ENCODE measurements around the gene GPRC6A.

The GPRC6A gene

GRCh38 chr6:116872771-116873170, 43.9 kb upstream of the GPRC6A start:
- Histone ChIP-seq H3K4me3 (no peak overlapping the region), H3K27me3 (peaks cover 2 to 20% of the 10 kb centered on the region in 2 donors)
- intact Hi-C loops (cut with DNase I; ENCODE audit: low total_unique reads) = no loop called here

DNA sequence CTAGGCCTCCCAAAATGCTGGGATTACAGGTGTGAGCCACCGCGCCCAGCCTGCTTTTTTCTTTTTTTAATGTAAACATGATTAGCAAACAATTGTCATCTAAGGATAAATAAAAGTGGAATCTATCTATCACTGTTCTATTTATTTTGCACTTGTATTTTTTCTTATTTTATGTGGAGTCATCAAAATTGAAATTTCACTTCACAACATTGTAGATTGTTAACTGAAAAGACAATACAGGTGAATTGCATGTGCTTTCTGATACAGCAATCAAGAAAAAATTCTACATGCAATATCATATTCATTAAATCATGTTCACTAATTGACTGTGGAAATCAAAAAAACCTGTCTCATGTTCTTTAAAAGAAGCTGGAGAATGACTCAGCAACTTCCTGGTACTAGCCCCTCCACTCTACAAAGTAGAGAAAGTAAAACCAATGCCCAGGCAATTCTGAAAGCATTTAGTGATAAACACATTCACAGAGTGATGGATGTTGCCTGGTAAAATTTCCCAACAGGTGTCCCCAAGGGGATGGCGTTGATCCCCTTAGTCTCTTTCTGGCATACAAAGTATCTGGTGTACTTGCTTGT, 37.5 kb upstream of the GPRC6A start:
- no peaks in the 10 kb centered on the region for H3K36me3 ChIP-seq
- no peak for TF ChIP-seq CTCF (IDR thresholded peaks at IDR 0.05)
- no peak for DNase-seq
- intact Hi-C loops (cut with DNase I; ENCODE audit: low total_unique reads) = no loop called here
- no peak overlapping the region for H3K27ac ChIP-seq
- H3K27me3 ChIP-seq = no peaks in the 10 kb centered on the region
- H3K9me3 ChIP-seq = peaks cover 0 to 3% (median 0%) of the 10 kb centered on the region in 3 donors
- H3K4me1 ChIP-seq = no peaks in the 10 kb centered on the region
- H3K4me3 ChIP-seq = no peak overlapping the region

More at GRCh38 chr6:116872771-116873170, 43.9 kb upstream of the GPRC6A start:
- no peak for TF ChIP-seq CTCF (IDR thresholded peaks at IDR 0.05)
- Histone ChIP-seq H3K4me1 (peaks cover 0 to 15% (median 10%) of the 10 kb centered on the region in 4 donors), H3K36me3 (no peaks in the 10 kb centered on the region), H3K27ac (no peak overlapping the region), H3K9me3 (peaks cover 0 to 10% (median 0%) of the 10 kb centered on the region in 3 donors)
- no peak for DNase-seq

DNA sequence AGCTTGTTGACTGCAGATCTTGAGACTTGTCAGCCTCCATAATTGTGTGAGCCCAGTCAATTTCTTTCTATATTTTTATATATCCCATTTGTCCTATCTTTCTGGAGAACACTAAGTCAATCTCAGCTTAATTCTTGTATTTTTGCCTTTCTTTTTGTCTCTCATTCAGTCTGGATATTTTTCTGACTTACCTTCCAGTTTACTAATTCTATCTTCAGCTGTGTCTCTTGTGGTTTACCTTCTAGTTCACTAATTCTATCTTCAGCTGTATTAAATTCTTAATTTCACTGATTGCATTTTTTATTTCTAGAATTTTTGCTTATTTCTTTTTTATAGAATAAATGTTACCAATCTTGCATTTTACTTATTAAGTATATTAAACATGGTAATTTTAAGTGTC, 30.4 kb upstream of the GPRC6A start:
- Histone ChIP-seq H3K4me3 (no peak overlapping the region), H3K27ac (no peak overlapping the region), H3K27me3 (no peaks in the 10 kb centered on the region), H3K9me3 (peaks cover 6 to 15% (median 8%) of the 10 kb centered on the region in 3 donors), H3K4me1 (no peaks in the 10 kb centered on the region), H3K36me3 (no peaks in the 10 kb centered on the region)
- no peak for TF ChIP-seq CTCF (IDR thresholded peaks at IDR 0.05)
- no peak for DNase-seq
- intact Hi-C loops (cut with DNase I; ENCODE audit: low total_unique reads) = no loop called here

GRCh38 chr6:116858060-116858459, 29.2 kb upstream of the GPRC6A start:
- Histone ChIP-seq H3K4me1 (no peaks in the 10 kb centered on the region), H3K4me3 (no peak overlapping the region), H3K36me3 (no peaks in the 10 kb centered on the region), H3K27me3 (no peaks in the 10 kb centered on the region), H3K9me3 (peaks cover 6 to 15% (median 8%) of the 10 kb centered on the region in 3 donors), H3K27ac (no peak overlapping the region)
- intact Hi-C loops (cut with DNase I; ENCODE audit: low total_unique reads) = no loop called here
- DNase-seq = no peak
- no peak for TF ChIP-seq CTCF (IDR thresholded peaks at IDR 0.05)

GRCh38 chr6:116847227-116847626, 18.3 kb upstream of the GPRC6A start:
- Histone ChIP-seq H3K36me3 (no peaks in the 10 kb centered on the region), H3K9me3 (no peaks in the 10 kb centered on the region), H3K27ac (no peak overlapping the region), H3K4me1 (no peaks in the 10 kb centered on the region), H3K27me3 (no peaks in the 10 kb centered on the region), H3K4me3 (no peak overlapping the region)
- no peak for TF ChIP-seq CTCF (IDR thresholded peaks at IDR 0.05)
- no peak for DNase-seq
- intact Hi-C loops (cut with DNase I; ENCODE audit: low total_unique reads) = no loop called here

DNA sequence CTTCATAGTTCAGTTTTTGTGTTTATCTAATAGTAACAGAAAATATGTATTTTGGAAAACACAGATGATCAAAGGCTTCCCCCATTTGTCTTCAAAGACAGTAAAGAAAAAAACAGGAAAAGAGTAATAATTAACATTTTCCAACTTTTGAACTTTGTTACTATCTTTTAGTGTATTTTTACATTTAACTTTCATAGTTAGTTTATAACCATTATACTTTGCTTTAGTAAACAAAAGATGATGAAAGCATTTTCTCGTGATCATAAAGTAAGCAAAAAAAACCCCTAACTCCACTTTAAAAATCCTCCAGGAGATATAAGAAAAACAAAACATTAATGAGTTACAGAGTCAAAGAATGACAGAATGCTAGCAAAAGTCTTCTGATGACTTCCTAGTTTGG, 13.6 kb upstream of the GPRC6A start:
- intact Hi-C loops (cut with DNase I; ENCODE audit: low total_unique reads) = no loop called here
- Histone ChIP-seq H3K27me3 (no peaks in the 10 kb centered on the region), H3K4me3 (no peak overlapping the region), H3K36me3 (no peaks in the 10 kb centered on the region), H3K9me3 (no peaks in the 10 kb centered on the region), H3K27ac (no peak overlapping the region), H3K4me1 (no peaks in the 10 kb centered on the region)
- DNase-seq = no peak
- no peak for TF ChIP-seq CTCF (IDR thresholded peaks at IDR 0.05)
